SK-N-SH treated with all-trans-retinoic acid at 6 μM for 48 hours (cell line): ENCODE measurements around the gene GGT7.

Experiments
- ESRRG ChIP-seq: fragments of 250-450 bp; sonication (Bioruptor Pico); IDR thresholded peaks from 2 replicates; pipeline ENCODE4 v1.6.1; 2021; ENCODE audit warnings: mild to moderate bottlenecking
- GLIS3 ChIP-seq: fragments of 250-450 bp; sonication (Bioruptor Pico); IDR thresholded peaks from 2 replicates; pipeline ENCODE4 v1.5.0; 2020; ENCODE audit warnings: mild to moderate bottlenecking, moderate library complexity
- OSR1 ChIP-seq: fragments of 250-450 bp; sonication (Bioruptor Pico); IDR thresholded peaks from 2 replicates; pipeline ENCODE4 v1.8.0; 2022; ENCODE audit warnings: moderate library complexity, mild to moderate bottlenecking, inconsistent platforms
- PATZ1 ChIP-seq: fragments of 250-450 bp; sonication (Bioruptor Pico); IDR thresholded peaks from 2 replicates; pipeline ENCODE4 v1.8.0; 2020; ENCODE audit warnings: mild to moderate bottlenecking, moderate library complexity, borderline replicate concordance
- TOX ChIP-seq: fragments of 250-450 bp; sonication (Bioruptor Pico); IDR thresholded peaks from 2 replicates; pipeline ENCODE4 v1.8.0; 2021; ENCODE audit warnings: mild to moderate bottlenecking, moderate library complexity, borderline replicate concordance
- TSHZ2 ChIP-seq: fragments of 250-450 bp; sonication (Bioruptor Pico); IDR thresholded peaks from 2 replicates; pipeline ENCODE4 v1.5.0; 2020; ENCODE audit warnings: mild to moderate bottlenecking, moderate library complexity
- ZFP3 ChIP-seq: fragments of 250-450 bp; sonication (Bioruptor Pico); IDR thresholded peaks from 2 replicates; pipeline ENCODE4 v1.5.0; 2020; ENCODE audit warnings: mild to moderate bottlenecking, moderate library complexity
- ZFP30 ChIP-seq: fragments of 450-650 bp; formaldehyde crosslinking; IDR thresholded peaks from 2 replicates; pipeline ENCODE4 v1.5.0; 2022; ENCODE audit warnings: mild to moderate bottlenecking, moderate library complexity
- ZNF565 ChIP-seq: fragments of 450-650 bp; formaldehyde crosslinking; conservative IDR thresholded peaks from 2 replicates; pipeline ENCODE4 v1.5.0; 2020; ENCODE audit warnings: low read depth, mild to moderate bottlenecking, moderate library complexity
- ZNF70 ChIP-seq: fragments of 450-650 bp; formaldehyde crosslinking; IDR thresholded peaks from 2 replicates; pipeline ENCODE4 v1.5.0; 2020; ENCODE audit warnings: mild to moderate bottlenecking, moderate library complexity

GRCh38 chr20:34842143-34842542 lies 30.5 kb downstream of the GGT7 start:
- TF ChIP-seq ZFP30 (CRISPR knock-in tag) (no peak), OSR1 (no peak), GLIS3 (CRISPR knock-in tag) (no peak), TSHZ2 (CRISPR knock-in tag) (no peak), TOX (CRISPR knock-in tag) (no peak), ZNF70 (no peak), PATZ1 (CRISPR knock-in tag) (no peak), ZFP3 (no peak), ZNF565 (no peak), ESRRG (no peak)
